ENCODE measurements around the gene FOLR1.

GRCh38 chr11:72216638-72217037, 24.7 kb downstream of the FOLR1 start, which contains the start of gene FOLR2:
- no peak for TF ChIP-seq POLR2A (IDR thresholded peaks at IDR 0.05; ENCODE audit: low read depth, low read length)
- TF ChIP-seq TAF1 (IDR thresholded peaks at IDR 0.05; ENCODE audit: borderline replicate concordance, low read depth, low read length), result no peak
- TF ChIP-seq POLR2AphosphoS5 (IDR thresholded peaks at IDR 0.05; ENCODE audit: low read depth, low read length), result no peak
